Liver (tissue), 9 donors: ENCODE results near the gene CYB5A. TPM values are rescaled to one million over a fixed set of nuclear protein-coding genes. Genes with fewer than 3 reads are reported as not detected.

Experiments
- DNase-seq: peaks from one replicate; pipeline ENCODE4 v3.0.0-alpha.2; 2017; ENCODE audit warnings: low spot score
- H3K27ac ChIP-seq, 2 donors: one replicate each; pipeline ENCODE4 v1.7.0; 2013; ENCODE audit warnings: inconsistent platforms in 2 of 2, low read length in 2 of 2, control low read depth in 1 of 2, low read depth in 1 of 2, mild to moderate bottlenecking in 1 of 2
- H3K27me3 ChIP-seq, 4 donors: one replicate each; pipeline versions ENCODE4 v1.6.1 to v1.7.0; 2013; ENCODE audit warnings: low read length in 3 of 4, inconsistent platforms in 1 of 4, mild to moderate bottlenecking in 1 of 4, moderate library complexity in 1 of 4; ENCODE audit not compliant: control insufficient read depth in 4 of 4, insufficient read depth in 4 of 4
- H3K36me3 ChIP-seq, 4 donors: one replicate each; pipeline versions ENCODE4 v1.6.1 to v1.7.0; 2013; ENCODE audit warnings: low read length in 3 of 4, mild to moderate bottlenecking in 3 of 4, low read depth in 1 of 4, moderate library complexity in 1 of 4; ENCODE audit not compliant: control insufficient read depth in 4 of 4, insufficient read depth in 3 of 4
- H3K4me1 ChIP-seq, 4 donors: one replicate each; pipeline versions ENCODE4 v1.6.1 to v1.7.0; 2013; ENCODE audit warnings: low read length in 3 of 4, mild to moderate bottlenecking in 3 of 4, moderate library complexity in 1 of 4; ENCODE audit not compliant: control insufficient read depth in 4 of 4, insufficient read depth in 4 of 4
- H3K4me3 ChIP-seq, 3 donors: one replicate each; pipeline versions ENCODE4 v1.6.1 to v1.7.0; 2013; ENCODE audit warnings: low read length in 3 of 3, control low read depth in 1 of 3, low read depth in 1 of 3, mild to moderate bottlenecking in 1 of 3
- H3K9ac ChIP-seq, 2 donors: one replicate each; pipeline ENCODE4 v1.7.0; 2013; ENCODE audit warnings: low read length in 2 of 2, mild to moderate bottlenecking in 2 of 2, moderate library complexity in 2 of 2, control low read depth in 1 of 2, low read depth in 1 of 2
- H3K9me3 ChIP-seq, 4 donors: one replicate each; pipeline versions ENCODE4 v1.6.1 to v1.7.0; 2013; ENCODE audit warnings: low read length in 3 of 4; ENCODE audit not compliant: control insufficient read depth in 4 of 4
- EGR1 ChIP-seq, 2 donors: IDR thresholded peaks; 2 replicates each; pipeline ENCODE4 v1.6.1; 2016 to 2018; ENCODE audit warnings: antibody characterized with exemption in 2 of 2, low read depth in 2 of 2
- FOXA1 ChIP-seq: IDR thresholded peaks from 2 replicates; pipeline ENCODE4 v1.6.1; 2016; ENCODE audit warnings: antibody characterized with exemption
- FOXA2 ChIP-seq: IDR thresholded peaks from 2 replicates; pipeline ENCODE4 v1.6.1; 2016; ENCODE audit warnings: antibody characterized with exemption
- GABPA ChIP-seq, 2 donors: IDR thresholded peaks in 1 of 2; conservative IDR thresholded peaks in 1 of 2; 2 replicates each; pipeline ENCODE4 v1.6.1; 2016; ENCODE audit warnings: antibody characterized with exemption in 2 of 2, mild to moderate bottlenecking in 1 of 2, moderate library complexity in 1 of 2
- HNF4A ChIP-seq, 2 donors: conservative IDR thresholded peaks; 2 replicates each; pipeline ENCODE4 v1.6.1; 2016; ENCODE audit warnings: antibody characterized with exemption in 2 of 2, mild to moderate bottlenecking in 2 of 2
- HNF4G ChIP-seq: IDR thresholded peaks from 2 replicates; pipeline ENCODE4 v1.6.1; 2016; ENCODE audit warnings: antibody characterized with exemption
- JUND ChIP-seq, 2 donors: IDR thresholded peaks; 2 replicates each; pipeline ENCODE4 v1.6.1; 2016; ENCODE audit warnings: antibody characterized with exemption in 2 of 2
- MAX ChIP-seq: IDR thresholded peaks from 2 replicates; pipeline ENCODE4 v1.6.1; 2016; ENCODE audit warnings: antibody characterized with exemption
- NR2F2 ChIP-seq: IDR thresholded peaks from 2 replicates; pipeline ENCODE4 v1.6.1; 2016; ENCODE audit warnings: antibody characterized with exemption
- RAD21 ChIP-seq, 2 donors: IDR thresholded peaks; 2 replicates each; pipeline ENCODE4 v1.6.1; 2016; ENCODE audit warnings: antibody characterized with exemption in 2 of 2, mild to moderate bottlenecking in 2 of 2
- SP1 ChIP-seq: IDR thresholded peaks from 2 replicates; pipeline ENCODE4 v1.6.1; 2018; ENCODE audit warnings: antibody characterized with exemption, mild to moderate bottlenecking
- TAF1 ChIP-seq: conservative IDR thresholded peaks from 2 replicates; pipeline ENCODE4 v1.6.1; 2016; ENCODE audit warnings: antibody characterized with exemption, mild to moderate bottlenecking
- YY1 ChIP-seq: IDR thresholded peaks from 2 replicates; pipeline ENCODE4 v1.6.1; 2016; ENCODE audit warnings: antibody characterized with exemption, mild to moderate bottlenecking
- WGBS: extraction: QIAGEN DNeasy Blood & Tissue Kit; methylation state at CpG from one replicate; pipeline ENCODE4 v1.1.7; 2013; 5-methylcytosine and 5-hydroxymethylcytosine counted together
- polyA plus RNA-seq, 2 donors: library from polyadenylated mRNA; stranded (reverse) in 1 of 2; unstranded in 1 of 2; fragments of 200-250 nt in 1 of 2; fragments of >200 nt in 1 of 2; fragmentation: Nextera tagmentation in 1 of 2; extraction: Ambion mirVana in 1 of 2; gene quantifications; one replicate each; pipeline versions ENCODE4 v1.2.1 to v1.2.3, GENCODE V29; 2013 to 2015
- total RNA-seq, 2 donors: library from RNA; depleted of rRNA; stranded (reverse); fragments of >200 nt; gene quantifications; one replicate each; pipeline ENCODE4 v1.2.3, GENCODE V29; 2014
- TF ChIP-seq, protein P1 (sequence below): IDR thresholded peaks from 2 replicates; pipeline ENCODE4 v1.6.1; 2016; ENCODE audit warnings: antibody characterized with exemption
- TF ChIP-seq, protein P2 (sequence below): IDR thresholded peaks from 2 replicates; pipeline ENCODE4 v1.6.1; 2016; ENCODE audit warnings: antibody characterized with exemption
- TF ChIP-seq, protein P3 (sequence below): fragments of 150-350 bp; IDR thresholded peaks from 2 replicates; pipeline ENCODE4 v1.5.1; 2017; ENCODE audit warnings: improper control_type of control experiment, low read depth, low read length; ENCODE audit not compliant: missing input control
- donor health status: healthy.
- donor health status: healthy.
- donor health status: healthy.
- donor health status: healthy.
- donor health status: healthy.

The CYB5A gene
- total and polyA plus RNA-seq, 4 donors, result 277 to 2,022 (median 1,122) TPM

- no peak for DNase-seq
- Histone ChIP-seq H3K36me3 (peaks cover 0 to 16% (median 3%) of the 10 kb centered on the region in 4 donors), H3K9me3 (no peaks in the 10 kb centered on the region), H3K4me1 (peaks cover 24 to 92% (median 70%) of the 10 kb centered on the region in 4 donors), H3K9ac (peak overlapping the region in 1 of 2 donors; percentile 77), H3K27ac (peak overlapping the region; percentile 83 to 87), H3K27me3 (no peaks in the 10 kb centered on the region), H3K4me3 (peak overlapping the region; percentile 2 to 14 (median 7))
- TF ChIP-seq TAF1 (no peak), NR2F2 (no peak), GABPA (IDR thresholded peaks at IDR 0.05 in 1 of 2, conservative IDR thresholded peaks at IDR 0.05 in 1 of 2) (no peak), YY1 (no peak), SP1 (no peak), HNF4G (no peak), JUND (IDR thresholded peaks at IDR 0.05) (no peak), MAX (no peak), HNF4A (conservative IDR thresholded peaks at IDR 0.05) (no peak), EGR1 (IDR thresholded peaks at IDR 0.05; ENCODE audit: low read depth in 2 of 2) (no peak)
- TF ChIP-seq, protein P1, sequence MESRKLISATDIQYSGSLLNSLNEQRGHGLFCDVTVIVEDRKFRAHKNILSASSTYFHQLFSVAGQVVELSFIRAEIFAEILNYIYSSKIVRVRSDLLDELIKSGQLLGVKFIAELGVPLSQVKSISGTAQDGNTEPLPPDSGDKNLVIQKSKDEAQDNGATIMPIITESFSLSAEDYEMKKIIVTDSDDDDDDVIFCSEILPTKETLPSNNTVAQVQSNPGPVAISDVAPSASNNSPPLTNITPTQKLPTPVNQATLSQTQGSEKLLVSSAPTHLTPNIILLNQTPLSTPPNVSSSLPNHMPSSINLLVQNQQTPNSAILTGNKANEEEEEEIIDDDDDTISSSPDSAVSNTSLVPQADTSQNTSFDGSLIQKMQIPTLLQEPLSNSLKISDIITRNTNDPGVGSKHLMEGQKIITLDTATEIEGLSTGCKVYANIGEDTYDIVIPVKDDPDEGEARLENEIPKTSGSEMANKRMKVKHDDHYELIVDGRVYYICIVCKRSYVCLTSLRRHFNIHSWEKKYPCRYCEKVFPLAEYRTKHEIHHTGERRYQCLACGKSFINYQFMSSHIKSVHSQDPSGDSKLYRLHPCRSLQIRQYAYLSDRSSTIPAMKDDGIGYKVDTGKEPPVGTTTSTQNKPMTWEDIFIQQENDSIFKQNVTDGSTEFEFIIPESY, result no peak
- WGBS, result 40% methylated on average over 10 of the region's 10 CpGs
Observed at GRCh38 chr18:74283646-74284045, 8.1 kb downstream of the CYB5A start.

DNA sequence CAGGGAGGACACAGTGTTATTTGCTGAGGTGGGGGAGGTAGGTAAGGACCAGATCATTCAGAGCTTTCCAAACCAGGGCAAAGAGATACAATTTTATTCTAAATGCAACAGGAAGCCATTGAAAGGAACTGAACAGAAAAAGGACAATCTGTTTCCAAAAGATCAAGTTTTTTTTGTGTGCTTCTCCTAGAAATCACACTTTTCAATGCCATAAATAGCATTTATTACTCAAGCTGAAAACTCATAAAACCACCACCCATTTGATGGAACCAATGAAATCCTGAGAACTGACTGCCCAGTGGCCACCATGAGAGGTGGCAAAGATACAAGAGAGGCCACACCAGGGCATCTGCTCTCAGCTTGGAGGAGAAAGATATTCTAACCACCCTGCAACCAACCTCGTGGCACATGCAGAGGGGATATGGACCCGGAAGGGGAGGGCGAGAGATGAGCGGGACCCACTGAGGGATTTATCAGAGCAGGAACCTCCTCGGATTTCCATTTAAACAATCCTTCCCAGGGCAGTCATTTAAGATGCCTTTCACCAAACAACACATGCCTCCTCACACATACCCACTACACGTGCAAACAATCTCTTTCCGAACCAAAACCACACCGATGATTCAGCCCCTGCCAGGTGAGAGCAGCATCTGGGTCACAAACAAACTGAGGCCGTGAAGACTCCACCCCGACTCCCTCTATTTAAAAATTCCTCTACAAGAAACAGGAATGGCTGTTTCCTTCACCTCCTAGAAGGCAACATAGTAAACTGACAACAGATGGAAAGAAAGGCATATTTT is 8.8 kb downstream of the CYB5A start:
- H3K9me3 ChIP-seq, result no peaks in the 10 kb centered on the region
- TF ChIP-seq YY1 (peak; percentile 81), EGR1 (IDR thresholded peaks at IDR 0.05; ENCODE audit: low read depth in 2 of 2) (peak in 1 of 2 donors; percentile 20), NR2F2 (peak; percentile 17), HNF4G (peak; percentile 48), SP1 (no peak), MAX (peak; percentile 29), HNF4A (conservative IDR thresholded peaks at IDR 0.05) (peak in 1 of 2 donors; percentile 75), JUND (IDR thresholded peaks at IDR 0.05) (no peak)
- H3K36me3 ChIP-seq, result peaks cover 0 to 11% (median 2%) of the 10 kb centered on the region in 4 donors
- peak overlapping the region; percentile 48 to 77 for H3K9ac ChIP-seq
- no peaks in the 10 kb centered on the region for H3K27me3 ChIP-seq
- 42% methylated on average over 10 of the region's 10 CpGs for WGBS
- peaks cover 24 to 95% (median 76%) of the 10 kb centered on the region in 4 donors for H3K4me1 ChIP-seq
- peak overlapping the region; percentile 83 to 87 for H3K27ac ChIP-seq
- H3K4me3 ChIP-seq, result peak overlapping the region; percentile 2 to 30 (median 14)
- DNase-seq, result no peak

DNA sequence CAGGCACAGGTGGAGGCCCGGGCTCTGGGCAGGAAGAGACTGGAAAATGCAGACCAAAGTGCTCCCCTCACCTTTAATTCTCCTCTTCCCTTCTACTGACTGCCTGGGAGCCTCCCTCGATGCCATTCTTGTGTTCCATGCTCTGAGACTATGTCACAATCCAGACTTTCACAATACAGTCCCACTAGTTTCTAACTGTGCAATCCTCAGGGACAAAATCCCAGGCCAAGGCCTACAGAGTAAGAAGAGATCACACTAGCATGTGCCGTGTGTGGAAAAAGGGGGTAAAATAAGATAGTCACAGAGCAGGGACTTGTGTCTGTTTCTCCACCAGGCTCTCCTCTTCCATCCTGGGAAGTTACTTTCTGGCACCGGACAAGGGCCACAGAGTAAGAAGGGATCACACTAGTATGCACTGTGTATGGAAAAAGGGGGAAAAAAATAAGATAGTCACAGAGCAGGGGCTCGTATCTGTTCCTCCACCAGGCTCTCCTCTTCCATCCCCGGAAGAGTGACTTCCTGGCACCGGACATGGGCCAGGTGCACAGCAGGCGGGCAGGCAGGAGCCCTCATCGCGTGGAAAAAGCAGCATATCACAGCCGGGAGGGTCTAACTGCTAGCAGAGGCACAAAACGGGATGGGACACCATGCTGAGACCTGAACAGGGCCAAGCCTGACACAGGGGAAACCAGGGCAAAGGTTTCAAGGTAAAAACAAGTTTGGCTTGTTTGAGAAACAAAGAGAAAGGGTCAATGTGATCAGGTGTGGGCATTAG is 9.6 kb downstream of the CYB5A start:
- Histone ChIP-seq H3K9me3 (no peaks in the 10 kb centered on the region), H3K36me3 (peaks cover 0 to 11% (median 2%) of the 10 kb centered on the region in 4 donors), H3K4me1 (peaks cover 24 to 95% (median 82%) of the 10 kb centered on the region in 4 donors), H3K4me3 (peak overlapping the region in 1 of 3 donors; percentile 16), H3K27me3 (no peaks in the 10 kb centered on the region), H3K9ac (peak overlapping the region; percentile 40 to 70), H3K27ac (peak overlapping the region; percentile 83 to 87)
- WGBS, result 20% methylated on average over 12 of the region's 12 CpGs
- DNase-seq, result no peak
- TF ChIP-seq, protein P2, sequence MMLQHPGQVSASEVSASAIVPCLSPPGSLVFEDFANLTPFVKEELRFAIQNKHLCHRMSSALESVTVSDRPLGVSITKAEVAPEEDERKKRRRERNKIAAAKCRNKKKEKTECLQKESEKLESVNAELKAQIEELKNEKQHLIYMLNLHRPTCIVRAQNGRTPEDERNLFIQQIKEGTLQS, result peak; percentile 32
- TF ChIP-seq HNF4A (conservative IDR thresholded peaks at IDR 0.05) (peak; percentile 57 to 73), FOXA2 (peak; percentile 14), NR2F2 (no peak), JUND (IDR thresholded peaks at IDR 0.05) (peak in 1 of 2 donors; percentile 51), EGR1 (IDR thresholded peaks at IDR 0.05; ENCODE audit: low read depth in 2 of 2) (no peak), SP1 (peak; percentile 94), TAF1 (peak; percentile 22), FOXA1 (no peak), YY1 (no peak), HNF4G (peak; percentile 28), RAD21 (IDR thresholded peaks at IDR 0.05) (peak in 1 of 2 donors; percentile 57), GABPA (IDR thresholded peaks at IDR 0.05 in 1 of 2, conservative IDR thresholded peaks at IDR 0.05 in 1 of 2) (peak in 1 of 2 donors; percentile 33)
- TF ChIP-seq, protein P3, sequence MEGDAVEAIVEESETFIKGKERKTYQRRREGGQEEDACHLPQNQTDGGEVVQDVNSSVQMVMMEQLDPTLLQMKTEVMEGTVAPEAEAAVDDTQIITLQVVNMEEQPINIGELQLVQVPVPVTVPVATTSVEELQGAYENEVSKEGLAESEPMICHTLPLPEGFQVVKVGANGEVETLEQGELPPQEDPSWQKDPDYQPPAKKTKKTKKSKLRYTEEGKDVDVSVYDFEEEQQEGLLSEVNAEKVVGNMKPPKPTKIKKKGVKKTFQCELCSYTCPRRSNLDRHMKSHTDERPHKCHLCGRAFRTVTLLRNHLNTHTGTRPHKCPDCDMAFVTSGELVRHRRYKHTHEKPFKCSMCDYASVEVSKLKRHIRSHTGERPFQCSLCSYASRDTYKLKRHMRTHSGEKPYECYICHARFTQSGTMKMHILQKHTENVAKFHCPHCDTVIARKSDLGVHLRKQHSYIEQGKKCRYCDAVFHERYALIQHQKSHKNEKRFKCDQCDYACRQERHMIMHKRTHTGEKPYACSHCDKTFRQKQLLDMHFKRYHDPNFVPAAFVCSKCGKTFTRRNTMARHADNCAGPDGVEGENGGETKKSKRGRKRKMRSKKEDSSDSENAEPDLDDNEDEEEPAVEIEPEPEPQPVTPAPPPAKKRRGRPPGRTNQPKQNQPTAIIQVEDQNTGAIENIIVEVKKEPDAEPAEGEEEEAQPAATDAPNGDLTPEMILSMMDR, result no peak
- TF ChIP-seq, protein P1, result peak; percentile 26
